Stimulated activated CD8-positive, alpha-beta memory T cell treated with anti-CD3 and anti-CD28 coated beads, Interleukin-7, amount 100 ng/mL, for 24 hours (primary cell): ENCODE data around the gene CATSPER3.
"Not testable (repeated sequence)": the region's sequence is repeated elsewhere in the genome, so short reads cannot be mapped to it uniquely, and the experiment has no call there.

Source experiments
- DNase-seq: peaks from one replicate; pipeline ENCODE4 v3.0.0-alpha.2; 2020; ENCODE audit warnings: low read depth

CATSPER3 gene

DNA sequence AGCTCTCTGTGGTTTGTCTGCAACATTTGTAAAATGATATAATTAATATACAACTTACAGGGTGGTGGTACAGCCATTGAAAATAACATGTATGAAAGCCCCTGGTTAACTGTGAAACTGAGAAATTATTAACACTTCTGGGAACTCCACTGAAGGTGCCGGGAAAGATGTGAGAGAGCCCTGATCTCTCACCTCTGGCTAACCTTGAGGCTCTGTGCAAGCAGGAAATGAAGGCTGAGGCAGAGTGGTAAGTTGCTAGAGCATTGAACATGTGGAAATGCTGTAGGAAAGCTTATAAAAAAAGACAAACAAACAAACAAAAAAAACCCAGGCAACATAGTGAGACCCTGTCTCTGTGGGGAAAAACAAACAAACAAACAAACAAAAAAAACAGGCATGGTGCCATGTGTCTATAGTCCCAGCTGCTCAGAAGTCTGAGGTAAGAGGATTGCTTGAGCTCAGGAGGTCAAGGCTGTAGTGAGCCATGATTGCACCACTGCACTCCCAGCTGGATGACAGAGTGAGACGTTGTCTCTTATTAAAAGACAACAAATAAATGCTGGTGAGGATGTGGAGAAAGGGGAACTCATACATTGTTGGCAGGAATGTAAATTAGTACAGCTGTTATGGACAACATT, 7.5 kb downstream of the CATSPER3 start:
- no peak for DNase-seq

DNA sequence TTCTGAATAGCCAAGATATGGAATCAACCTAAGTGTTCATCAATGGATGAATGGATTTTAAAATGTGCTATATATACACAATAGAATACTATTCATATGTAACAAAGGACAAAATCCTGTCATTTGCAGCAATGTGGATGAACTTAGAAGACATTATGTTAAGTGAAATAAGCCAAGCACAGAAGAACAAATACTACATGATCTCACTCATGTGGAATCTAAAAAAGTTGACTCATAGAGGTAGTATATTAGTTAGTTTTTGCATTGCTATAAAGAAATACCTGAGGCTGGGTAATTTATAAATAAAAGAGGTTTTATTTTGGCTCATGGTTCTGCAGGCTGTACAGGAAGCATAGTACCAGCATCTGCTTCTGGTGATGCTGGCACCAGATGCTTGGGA, 8.1 kb downstream of the CATSPER3 start:
- DNase-seq: no peak

DNA sequence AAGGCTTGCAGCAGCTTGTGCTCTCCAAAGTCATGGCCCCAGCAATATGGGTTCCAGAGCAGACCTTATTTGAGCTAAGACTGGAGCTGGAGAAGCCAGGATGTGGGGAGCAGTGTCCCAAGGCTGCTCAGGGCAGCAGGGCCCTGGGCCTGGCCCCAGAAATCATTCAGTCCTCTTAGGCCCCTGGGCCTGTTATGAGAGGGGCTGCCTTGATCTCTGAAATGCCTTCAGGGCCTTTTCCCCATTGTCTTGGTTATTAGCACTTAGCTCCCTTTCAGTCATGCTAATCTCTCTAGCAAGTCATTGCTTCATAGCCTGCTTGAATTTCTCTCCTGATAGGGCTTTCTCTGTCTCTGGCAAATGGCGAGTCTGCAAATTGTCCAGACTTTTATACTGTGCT, 9.1 kb downstream of the CATSPER3 start:
- no peak for DNase-seq

DNA sequence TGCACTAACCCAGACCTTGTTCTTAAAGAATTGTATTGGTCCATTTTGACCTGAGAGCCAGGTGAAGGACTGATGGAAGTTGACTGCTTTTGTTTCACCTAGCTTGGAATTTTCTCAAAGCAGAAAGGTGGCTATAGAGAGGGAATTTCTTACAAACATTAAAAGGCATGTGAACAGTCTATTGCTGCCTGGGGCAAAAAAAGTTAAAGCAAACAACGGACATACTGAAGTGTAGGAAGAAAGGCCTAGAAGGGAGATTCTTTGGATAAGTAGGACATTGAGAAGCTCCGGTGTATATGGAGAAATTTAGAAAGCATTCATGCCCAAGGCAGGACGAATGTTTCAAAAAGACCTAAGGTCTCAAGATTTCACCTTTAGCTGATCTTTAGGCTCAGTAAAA, 11.7 kb downstream of the CATSPER3 start:
- no peak for DNase-seq

DNA sequence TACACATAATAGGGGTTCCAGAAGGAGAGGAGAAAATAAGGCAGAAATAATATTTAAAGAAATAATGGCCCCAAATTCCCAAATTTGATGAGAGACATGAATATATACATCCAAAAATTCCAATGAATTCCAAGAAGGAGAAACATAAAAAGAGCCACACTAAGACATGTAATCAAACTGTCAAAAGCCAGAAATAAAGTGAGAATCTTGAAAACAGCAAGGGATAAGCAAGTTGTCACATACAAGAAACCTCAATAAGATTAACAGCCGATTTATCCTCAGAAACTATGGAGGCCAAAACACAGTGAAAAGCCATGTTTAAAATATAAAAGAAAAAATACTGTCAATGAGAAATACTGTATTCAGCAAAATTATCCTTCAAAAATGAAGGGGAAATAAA, 14.5 kb downstream of the CATSPER3 start:
- DNase-seq: no peak

DNA sequence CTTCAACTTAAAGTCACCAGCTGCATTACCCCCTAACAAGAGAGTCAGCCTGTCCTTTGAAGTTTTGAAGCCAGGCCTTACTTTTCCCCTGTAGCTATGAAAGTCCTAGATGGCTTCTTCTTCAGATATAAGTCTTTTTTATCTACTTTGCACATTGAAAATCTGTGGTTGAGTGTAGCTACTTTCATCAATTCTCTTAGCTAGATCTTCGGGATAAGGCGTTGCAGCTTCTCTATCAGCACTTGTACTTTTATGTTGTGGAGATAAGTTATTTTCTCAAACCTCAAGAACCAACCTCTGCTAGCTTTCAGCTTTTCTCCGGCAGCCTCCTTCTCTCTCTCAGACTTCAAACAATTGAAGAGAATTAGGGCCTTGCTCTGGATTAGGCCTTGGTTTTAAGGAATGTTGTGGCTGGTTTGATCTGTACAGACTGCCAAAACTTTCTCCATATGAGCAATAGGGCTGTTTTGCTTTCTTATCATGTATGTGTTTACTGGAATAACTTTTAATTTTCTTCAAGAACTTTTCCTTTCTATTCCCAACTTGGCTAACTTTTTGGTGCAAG, 21.6 kb downstream of the CATSPER3 start:
- no peak for DNase-seq

DNA sequence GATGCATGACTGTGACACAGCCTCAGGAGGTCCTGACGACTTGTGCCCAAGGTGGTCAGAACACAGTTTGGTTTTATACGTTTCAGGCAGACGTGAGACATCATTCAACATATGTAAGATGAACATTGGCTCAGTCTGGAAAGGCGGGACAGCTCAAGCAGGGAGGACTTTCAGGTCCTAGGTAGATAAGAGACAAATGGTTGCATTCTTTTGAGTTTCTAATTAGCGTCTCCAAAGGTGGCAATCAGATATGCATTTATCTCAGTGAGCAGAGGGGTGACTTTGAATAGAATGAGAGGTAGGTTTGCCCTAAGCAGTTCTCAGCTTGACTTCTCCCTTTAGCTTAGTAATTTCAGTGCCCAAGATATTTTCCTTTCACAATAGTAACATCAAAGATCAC, 22.5 kb downstream of the CATSPER3 start:
- not testable (repeated sequence) for DNase-seq

DNA sequence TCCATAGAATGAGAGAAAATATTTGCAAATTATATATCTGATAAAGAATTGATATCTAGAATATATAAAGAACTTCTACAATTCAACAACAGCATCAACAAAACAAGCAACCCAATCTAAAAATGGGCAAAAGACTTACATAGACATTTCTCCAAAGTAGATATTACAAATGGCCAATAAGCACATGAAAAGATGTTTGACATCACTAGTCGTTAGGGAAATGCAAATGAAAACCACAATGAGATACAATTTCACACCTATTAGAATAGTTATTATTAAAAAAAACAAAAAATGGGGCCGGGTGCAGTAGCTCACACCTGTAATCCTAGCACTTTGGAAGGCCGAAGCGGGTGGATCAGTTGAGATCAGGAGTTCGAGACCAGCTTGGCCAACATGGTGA, 24.4 kb downstream of the CATSPER3 start:
- DNase-seq: no peak

DNA sequence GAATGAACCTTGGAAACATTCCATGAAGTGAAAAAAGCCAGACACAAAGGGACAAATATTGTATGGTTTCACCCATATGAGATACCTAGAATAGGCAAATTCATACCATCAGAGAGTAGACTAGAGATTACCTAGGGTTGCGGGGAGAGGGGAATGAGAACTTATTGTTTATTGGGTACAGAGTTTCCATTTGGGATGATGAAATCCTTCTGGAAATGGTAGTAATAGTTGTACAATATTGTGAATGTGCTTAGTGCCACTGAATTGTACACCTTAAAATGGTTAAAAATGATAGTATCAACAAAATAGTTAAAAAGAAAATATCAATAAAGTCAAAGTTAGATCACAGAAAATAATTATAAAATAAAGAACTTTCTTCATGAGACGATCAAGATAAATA, 25.5 kb downstream of the CATSPER3 start:
- no peak for DNase-seq

DNA sequence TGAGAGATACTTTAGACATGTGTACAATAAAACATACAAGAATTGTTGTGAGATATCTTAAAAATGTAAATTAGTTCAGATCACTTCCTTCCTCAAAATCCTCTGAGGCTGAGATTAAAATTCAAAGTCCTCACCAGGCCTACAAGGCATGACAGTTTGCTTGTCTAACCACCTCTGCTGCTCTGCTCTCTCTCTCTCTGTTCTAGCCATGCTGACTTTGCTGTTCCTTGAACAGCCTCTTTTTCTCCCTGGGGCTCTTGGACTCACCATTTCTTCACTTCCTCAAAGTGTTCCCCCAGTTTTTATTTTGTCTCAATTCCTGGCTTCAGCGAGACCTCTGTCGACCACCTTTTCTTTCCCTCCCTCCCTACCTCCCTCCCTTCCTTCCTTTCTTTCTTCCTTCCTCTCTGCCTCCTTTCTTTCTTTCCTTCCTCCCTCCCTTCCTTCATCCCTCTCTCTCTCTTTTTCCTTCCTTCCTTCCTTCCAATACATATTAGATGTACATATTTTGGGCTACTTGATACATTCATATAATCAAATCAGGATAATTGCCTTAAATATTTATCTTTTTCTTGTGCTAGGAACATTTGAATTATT, 27.0 kb downstream of the CATSPER3 start:
- no peak for DNase-seq

DNA sequence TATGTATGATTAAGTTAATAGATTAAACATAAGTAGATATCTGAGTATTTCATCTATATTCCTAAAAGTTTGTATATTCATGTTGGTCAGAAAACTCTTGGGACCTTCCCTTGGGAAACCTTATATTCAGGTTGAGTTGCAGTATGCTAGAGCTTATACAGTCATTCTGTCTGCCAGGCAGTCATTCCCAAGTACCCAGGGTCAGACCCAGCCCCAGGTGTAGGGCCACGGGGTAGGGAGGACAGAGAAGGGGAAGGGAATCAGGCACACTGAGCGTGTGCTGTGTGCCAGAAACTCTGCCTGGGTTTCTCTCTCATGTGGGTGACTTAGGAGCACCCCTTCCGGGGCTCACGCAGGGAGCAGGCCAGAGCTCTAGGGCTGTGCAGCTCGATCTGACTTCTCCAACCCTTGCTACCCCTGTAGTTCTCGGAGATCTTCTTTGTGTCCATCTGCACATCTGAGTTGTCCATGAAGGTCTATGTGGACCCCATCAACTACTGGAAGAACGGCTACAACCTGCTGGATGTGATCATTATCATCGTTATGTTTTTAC, 28.2 kb downstream of the CATSPER3 start:
- DNase-seq: no peak

DNA sequence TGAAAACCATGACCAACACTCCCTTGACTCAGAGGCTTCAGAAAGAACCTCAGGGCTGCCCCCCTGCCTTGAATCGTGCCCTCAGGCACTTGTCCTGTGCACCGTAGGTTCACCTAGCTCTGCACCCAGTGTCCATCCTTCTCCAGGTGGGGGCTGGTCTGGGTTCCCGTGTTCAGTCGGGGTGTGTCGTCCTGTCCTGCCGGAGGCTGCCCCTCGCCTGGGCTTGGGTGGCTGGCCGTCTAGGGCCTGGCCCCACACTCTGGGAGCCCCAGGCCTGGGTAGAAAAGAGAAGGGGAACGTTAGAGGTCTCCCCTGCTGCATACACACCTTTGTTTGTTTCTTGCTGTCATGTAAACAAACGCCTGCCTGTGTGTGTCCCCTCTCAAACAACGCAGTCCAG, 29.3 kb downstream of the CATSPER3 start:
- no peak for DNase-seq

DNA sequence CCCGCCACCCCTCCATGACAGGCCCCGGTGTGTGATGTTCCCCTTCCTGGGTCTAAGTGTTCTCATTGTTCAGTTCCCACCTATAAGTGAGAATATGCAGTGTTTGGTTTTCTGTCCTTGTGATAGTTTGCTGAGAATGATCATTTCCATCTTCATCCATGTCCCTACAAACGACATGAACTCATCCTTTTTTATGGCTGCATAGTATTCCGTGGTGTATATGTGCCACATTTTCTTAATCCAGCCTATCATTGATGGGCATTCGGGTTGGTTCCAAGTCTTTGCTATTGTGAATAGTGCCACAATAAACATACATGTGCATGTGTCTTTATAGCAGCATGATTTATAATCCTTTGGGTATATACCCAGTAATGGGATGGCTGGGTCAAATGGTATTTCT, 30.4 kb downstream of the CATSPER3 start:
- not testable (repeated sequence) for DNase-seq

DNA sequence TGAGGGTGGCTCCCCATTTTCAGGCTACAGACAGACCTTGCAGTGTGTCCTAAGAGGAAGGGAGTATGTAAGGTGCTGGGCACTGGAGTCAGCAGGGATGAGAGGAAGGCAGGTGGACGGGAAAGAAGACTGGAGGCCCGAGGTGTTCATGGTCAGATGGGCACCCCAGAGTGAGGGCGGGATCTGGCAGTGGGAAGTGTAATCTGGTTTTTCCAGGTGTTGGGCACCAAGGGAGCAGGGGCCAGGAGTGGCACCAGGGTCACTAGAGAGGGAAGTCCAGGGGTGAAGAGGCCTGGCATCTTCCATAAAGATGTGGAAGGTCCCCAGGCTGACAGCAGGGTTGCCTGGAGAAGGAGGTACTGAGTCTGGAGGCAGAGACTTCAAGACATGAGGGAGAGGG, 36.7 kb downstream of the CATSPER3 start:
- DNase-seq: no peak

DNA sequence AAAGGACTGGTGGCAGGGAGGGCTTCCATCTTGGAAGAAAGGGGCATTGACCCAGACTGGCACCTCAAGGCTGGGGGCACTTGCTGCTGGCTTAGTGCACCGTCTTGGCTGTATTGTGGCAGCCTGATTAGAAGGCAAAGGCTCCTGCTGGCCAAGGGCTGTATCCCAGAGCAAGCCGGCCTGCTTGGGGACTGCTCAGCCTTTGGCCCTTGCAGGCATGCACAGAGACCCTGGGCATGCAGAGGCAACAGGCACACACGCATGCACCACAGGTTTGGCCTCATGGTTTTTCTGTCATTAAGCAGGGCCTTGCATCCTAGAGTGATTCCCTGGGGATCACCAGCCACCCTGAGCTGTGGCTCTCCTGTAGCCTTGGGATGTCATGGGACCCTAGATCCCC, 37.4 kb downstream of the CATSPER3 start:
- no peak for DNase-seq

DNA sequence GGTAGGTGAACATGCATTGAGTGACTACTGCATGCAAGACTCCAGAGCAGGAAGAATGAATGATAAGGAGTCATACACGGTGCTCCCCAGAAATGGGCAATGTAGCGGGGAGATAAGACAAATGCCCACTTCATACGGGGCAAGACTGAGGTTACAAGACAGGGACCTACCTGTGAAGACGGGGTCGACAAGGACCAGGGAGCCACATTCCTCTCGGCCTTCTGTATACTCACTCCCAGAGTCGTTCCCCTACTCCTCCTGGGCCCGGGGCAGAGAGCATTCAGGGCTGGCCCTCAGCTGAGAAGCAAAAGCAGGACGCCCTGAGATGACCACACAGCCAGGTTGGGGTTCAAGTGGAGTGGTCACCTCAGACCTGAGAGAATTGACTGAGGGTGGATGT, 39.6 kb downstream of the CATSPER3 start:
- no peak for DNase-seq

DNA sequence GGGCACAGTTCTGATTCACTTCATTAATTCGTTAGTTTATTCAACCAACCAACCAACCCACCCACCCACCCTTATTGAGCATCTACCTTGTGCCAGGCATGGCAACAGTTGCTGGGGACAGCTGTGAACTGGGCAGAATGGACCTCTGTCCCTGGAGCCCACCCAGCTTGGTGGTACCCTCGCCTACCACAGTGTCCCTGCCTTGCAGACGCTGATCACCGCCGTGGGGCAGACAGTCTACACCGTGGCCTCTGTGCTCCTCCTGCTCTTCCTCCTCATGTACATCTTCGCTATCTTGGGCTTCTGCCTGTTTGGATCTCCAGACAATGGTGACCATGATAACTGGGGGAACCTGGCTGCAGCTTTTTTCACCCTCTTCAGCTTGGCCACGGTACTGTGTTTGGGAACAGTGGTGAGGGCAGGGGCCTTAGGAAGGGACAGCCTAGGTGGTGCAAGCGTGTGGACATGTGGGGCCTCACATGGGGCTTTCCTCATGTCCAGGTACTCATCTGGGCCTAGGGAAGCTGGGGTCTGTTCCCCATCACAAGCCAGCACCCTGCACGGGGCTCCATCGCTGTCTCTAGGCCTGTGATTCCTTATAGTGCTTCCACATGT, 40.1 kb downstream of the CATSPER3 start:
- no peak for DNase-seq

DNA sequence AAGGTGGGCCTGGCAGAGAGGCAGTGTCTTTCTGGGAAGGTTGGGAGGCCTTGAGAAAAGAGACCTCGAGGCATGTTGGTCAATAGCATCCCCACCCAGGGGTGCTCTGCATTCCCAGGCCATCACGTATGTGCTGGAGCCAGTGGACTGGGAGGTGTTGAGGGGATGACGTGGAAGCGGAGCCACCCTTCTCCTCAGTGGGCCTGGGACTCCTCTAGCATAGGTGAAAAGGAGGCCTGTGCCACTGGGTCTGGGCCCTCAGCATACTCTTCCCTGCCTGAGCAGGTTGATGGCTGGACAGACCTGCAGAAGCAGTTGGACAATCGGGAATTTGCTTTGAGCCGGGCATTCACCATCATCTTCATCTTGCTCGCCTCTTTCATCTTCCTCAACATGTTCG, 40.8 kb downstream of the CATSPER3 start:
- DNase-seq: no peak

DNA sequence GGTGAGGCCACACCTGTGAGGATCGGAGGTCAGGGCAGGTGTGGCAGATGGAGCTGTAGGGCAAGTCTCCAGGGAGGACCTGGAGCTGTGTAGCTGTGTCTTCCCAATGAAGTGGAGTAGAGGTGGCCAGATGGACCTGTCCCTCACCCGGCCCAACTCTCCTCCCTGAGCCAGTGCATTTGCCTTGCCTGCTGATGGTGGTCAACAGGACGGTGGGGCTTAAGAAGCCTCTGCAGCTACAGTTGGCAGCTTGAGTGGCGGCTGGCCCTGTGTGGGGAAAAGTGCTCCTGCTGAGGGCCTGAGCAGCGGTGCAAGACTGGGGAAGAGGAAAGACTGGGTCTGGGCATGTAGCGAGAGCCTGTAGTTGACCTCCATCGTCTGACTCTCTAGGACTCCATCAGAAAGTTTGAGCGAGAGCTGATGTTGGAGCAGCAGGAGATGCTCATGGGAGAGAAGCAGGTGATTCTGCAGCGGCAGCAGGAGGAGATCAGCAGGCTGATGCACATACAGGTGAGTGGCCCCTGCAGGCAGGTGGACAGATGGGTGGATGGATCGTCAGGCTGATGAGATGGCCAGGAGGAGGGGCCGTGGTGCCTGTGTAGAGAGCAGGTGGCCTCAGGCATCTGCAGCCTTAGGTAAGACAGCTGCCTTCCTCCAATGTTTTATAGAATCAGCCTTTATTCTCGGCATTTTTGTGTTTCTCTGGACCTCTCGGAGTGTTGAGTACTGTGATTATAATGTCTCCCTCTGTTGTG, 41.5 kb downstream of the CATSPER3 start:
- DNase-seq: no peak

DNA sequence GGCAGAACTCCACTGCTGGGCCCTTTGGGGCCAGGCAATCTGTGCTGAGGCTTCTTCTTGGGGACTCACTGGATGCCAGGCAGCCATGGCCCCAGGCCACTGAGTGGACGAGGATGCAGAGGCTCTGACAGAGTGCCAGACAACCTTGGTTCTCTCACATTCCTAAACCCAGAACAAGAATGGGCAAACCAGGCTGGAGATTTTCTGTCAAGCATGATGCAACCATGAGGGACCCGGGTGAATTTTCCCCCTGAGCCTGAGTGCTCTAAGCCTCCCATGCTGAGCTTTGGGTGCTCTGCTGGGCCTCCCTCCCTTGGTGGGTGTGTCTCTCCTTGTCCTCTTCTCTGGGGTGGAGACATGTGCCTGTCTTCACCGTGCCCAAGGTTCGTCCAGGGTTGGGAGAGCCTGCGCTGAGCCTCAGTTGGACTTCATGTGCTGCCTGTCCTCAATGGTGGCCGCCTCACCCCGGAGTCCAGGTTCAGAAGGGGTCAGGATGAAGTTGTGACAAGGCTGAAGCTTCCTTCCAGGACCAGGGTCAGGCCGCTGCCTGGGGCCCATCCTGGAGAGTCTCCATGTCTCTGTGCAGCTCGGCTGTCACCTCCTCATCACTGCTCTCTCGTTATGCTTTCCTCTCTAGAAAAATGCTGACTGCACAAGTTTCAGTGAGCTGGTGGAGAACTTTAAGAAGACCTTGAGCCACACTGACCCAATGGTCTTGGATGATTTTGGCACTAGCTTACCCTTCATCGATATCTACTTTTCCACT, 42.2 kb downstream of the CATSPER3 start:
- no peak for DNase-seq

DNA sequence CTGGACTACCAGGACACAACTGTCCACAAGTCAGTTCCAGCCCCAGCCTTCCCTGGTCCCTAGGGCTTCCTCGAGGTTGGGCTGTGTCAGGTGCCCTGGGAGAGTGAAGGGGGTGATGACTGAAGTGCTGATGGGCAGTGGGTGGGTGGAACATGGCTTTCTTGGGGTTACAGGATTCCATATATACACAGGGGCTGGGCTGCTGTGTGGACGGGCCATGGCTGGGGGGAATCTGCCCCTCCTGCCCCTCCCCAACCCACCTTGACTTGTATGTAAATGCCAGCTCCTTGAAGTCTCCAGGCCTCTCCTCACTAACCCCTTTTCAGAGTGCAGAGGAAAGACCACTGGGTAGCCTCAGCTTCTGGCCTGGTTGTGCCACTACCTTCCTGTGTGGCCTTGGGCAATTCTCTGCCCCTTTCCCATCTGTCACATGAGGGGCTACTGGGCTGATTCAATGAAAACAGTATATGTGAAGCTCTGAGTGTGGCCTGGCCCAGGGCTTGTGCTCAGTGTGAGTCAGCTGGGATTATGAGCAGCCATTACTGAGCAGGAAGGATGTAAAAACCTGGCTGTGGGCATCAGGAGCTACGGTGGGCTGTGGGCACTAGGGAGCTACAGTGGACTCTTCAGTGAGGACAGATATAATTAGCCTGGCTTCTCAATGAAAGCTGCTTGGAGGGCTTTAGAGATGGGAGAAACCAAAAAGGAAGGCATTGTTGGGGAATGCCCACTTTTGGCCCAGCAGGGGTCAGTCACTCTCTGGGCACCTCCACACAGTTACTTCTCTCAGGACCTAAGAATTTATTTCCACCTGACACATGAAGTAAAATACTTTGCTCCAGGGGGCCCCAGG, 43.0 kb downstream of the CATSPER3 start:
- no peak for DNase-seq
